IMR-90 (cell line): ENCODE results near the gene CYTH4. TPM values are rescaled to one million over a fixed set of nuclear protein-coding genes. Genes with fewer than 3 reads are reported as not detected.

Experiments used
- ATAC-seq: fragments of 200-7000 bp; cut with Tn5 transposase; 2 replicates; pipeline ENCODE4 v1.9.1; 2020; ENCODE audit warnings: low read depth, mild to moderate bottlenecking, moderate library complexity
- BruUV-seq: library from RNA; stranded (reverse); fragments of 400-500 nt; replicated peaks from 2 replicates; lab custom pipeline; 2021; lab: Mats Ljungman, UMichigan
- CTCF ChIA-PET: fragments of 300-600 bp; formaldehyde crosslinking; extraction: SDS; loops from one replicate; lab custom pipeline; 2021; ENCODE audit warnings: antibody characterized with exemption; lab: Yijun Ruan, JAX
- POLR2A ChIA-PET: fragments of 300-600 bp; sonication (Branson Sonifier 250); formaldehyde crosslinking; loops from one replicate; lab custom pipeline; 2022; ENCODE audit warnings: antibody characterized with exemption; ENCODE audit not compliant: unreplicated experiment; lab: Charles Lee
- DNase-seq: peaks from one replicate; pipeline ENCODE4 v3.0.0; 2013
- H2AFZ ChIP-seq: replicated peaks from 2 replicates; pipeline ENCODE3; 2013; ENCODE audit warnings: low read length, mild to moderate bottlenecking; ENCODE audit not compliant: poor library complexity
- H2AK5ac ChIP-seq: 2 replicates; pipeline ENCODE4 v1.6.1; 2013; ENCODE audit warnings: low read depth, low read length, inconsistent platforms
- H2AK9ac ChIP-seq: replicated peaks from 2 replicates; pipeline ENCODE3; 2013; ENCODE audit warnings: mild to moderate bottlenecking, low read depth, low read length, moderate library complexity; ENCODE audit not compliant: poor library complexity
- H2BK120ac ChIP-seq: 2 replicates; pipeline ENCODE4 v1.6.1; 2013; ENCODE audit warnings: low read depth, low read length, inconsistent platforms
- H2BK15ac ChIP-seq: 3 replicates; pipeline ENCODE4 v1.6.1; 2013; ENCODE audit warnings: low read depth, low read length, inconsistent platforms
- H2BK20ac ChIP-seq: 2 replicates; pipeline ENCODE4 v1.6.1; 2013; ENCODE audit warnings: low read depth, mild to moderate bottlenecking, inconsistent platforms, low read length, moderate library complexity
- H2BK5ac ChIP-seq: 2 replicates; pipeline ENCODE4 v1.6.1; 2013; ENCODE audit warnings: mild to moderate bottlenecking, low read depth, low read length, inconsistent platforms; ENCODE audit not compliant: poor library complexity, severe bottlenecking
- H3K14ac ChIP-seq: replicated peaks from 2 replicates; pipeline ENCODE4 v1.6.1; 2013; ENCODE audit warnings: low read depth, low read length, inconsistent platforms
- H3K18ac ChIP-seq: 2 replicates; pipeline ENCODE4 v1.6.1; 2013; ENCODE audit warnings: low read depth, low read length, control low read depth
- H3K23ac ChIP-seq: 2 replicates; pipeline ENCODE4 v1.6.1; 2013; ENCODE audit warnings: low read depth, low read length, inconsistent platforms
- H3K27ac ChIP-seq: 2 replicates; pipeline ENCODE4 v1.5.1; 2013; ENCODE audit warnings: mild to moderate bottlenecking, control low read depth, low read length; ENCODE audit not compliant: insufficient read depth
- H3K27me3 ChIP-seq: 2 replicates; pipeline ENCODE4 v1.6.1; 2013; ENCODE audit warnings: low read length; ENCODE audit not compliant: control insufficient read depth, insufficient read depth
- H3K36me3 ChIP-seq: 2 replicates; pipeline ENCODE4 v1.6.1; 2013; ENCODE audit warnings: low read length, mixed read lengths; ENCODE audit not compliant: control insufficient read depth, insufficient read depth
- H3K4ac ChIP-seq: 2 replicates; pipeline ENCODE4 v1.6.1; 2013; ENCODE audit warnings: low read depth, low read length, inconsistent platforms
- H3K4me1 ChIP-seq: 2 replicates; pipeline ENCODE4 v1.6.1; 2013; ENCODE audit warnings: low read length, mixed read lengths; ENCODE audit not compliant: control insufficient read depth, insufficient read depth
- H3K4me2 ChIP-seq: 2 replicates; pipeline ENCODE4 v1.6.1; 2013; ENCODE audit warnings: low read depth, mild to moderate bottlenecking, control low read depth, low read length, moderate library complexity
- H3K4me3 ChIP-seq: 2 replicates; pipeline ENCODE4 v1.5.1; 2013; ENCODE audit warnings: low read depth, mild to moderate bottlenecking, control low read depth, low read length, moderate library complexity; ENCODE audit not compliant: insufficient read depth
- H3K56ac ChIP-seq: 2 replicates; pipeline ENCODE4 v1.6.1; 2013; ENCODE audit warnings: low read length, inconsistent platforms; ENCODE audit not compliant: insufficient read depth; ENCODE audit errors: extremely low read depth
- H3K79me1 ChIP-seq, 2 experiments: 2 replicates each; pipeline ENCODE4 v1.6.1; 2013; ENCODE audit warnings: low read length in 2 of 2, inconsistent platforms in 1 of 2, low read depth in 1 of 2
- H3K9ac ChIP-seq: 2 replicates; pipeline ENCODE4 v1.6.1; 2013; ENCODE audit warnings: low read depth, low read length, control low read depth
- H3K9me1 ChIP-seq: 2 replicates; pipeline ENCODE4 v1.6.1; 2013; ENCODE audit warnings: low read length, inconsistent platforms; ENCODE audit not compliant: insufficient read depth
- H3K9me3 ChIP-seq: 2 replicates; pipeline ENCODE4 v1.6.1; 2013; ENCODE audit warnings: low read length; ENCODE audit not compliant: control insufficient read depth, insufficient read depth
- H4K20me1 ChIP-seq: 2 replicates; pipeline ENCODE4 v1.6.1; 2013; ENCODE audit warnings: low read length, inconsistent platforms; ENCODE audit not compliant: insufficient read depth
- H4K5ac ChIP-seq: 2 replicates; pipeline ENCODE4 v1.6.1; 2013; ENCODE audit warnings: mild to moderate bottlenecking, low read depth, low read length, control low read depth
- H4K8ac ChIP-seq, 2 experiments: 2 replicates each; pipeline ENCODE4 v1.6.1; 2013; ENCODE audit warnings: low read depth in 2 of 2, low read length in 2 of 2, control low read depth in 1 of 2, inconsistent platforms in 1 of 2
- H4K91ac ChIP-seq: 2 replicates; pipeline ENCODE4 v1.6.1; 2013; ENCODE audit warnings: low read depth, low read length, inconsistent platforms; ENCODE audit not compliant: insufficient read depth
- CHD1 ChIP-seq: IDR thresholded peaks from 2 replicates; pipeline ENCODE4 v1.6.1; 2012; ENCODE audit warnings: low read depth, low read length, improper control_type of control experiment
- MAFK ChIP-seq: IDR thresholded peaks from 2 replicates; pipeline ENCODE4 v1.6.1; 2012; ENCODE audit warnings: low read depth, low read length, improper control_type of control experiment
- MAZ ChIP-seq: IDR thresholded peaks from 2 replicates; pipeline ENCODE4 v1.6.1; 2012; ENCODE audit warnings: low read depth, mild to moderate bottlenecking, low read length, improper control_type of control experiment, moderate library complexity, borderline replicate concordance
- NFE2L2 ChIP-seq: fragments of 150-350 bp; IDR thresholded peaks from 2 replicates; pipeline ENCODE4 v1.6.1; 2016; ENCODE audit warnings: low read depth, mild to moderate bottlenecking, low read length
- POLR2A ChIP-seq: IDR thresholded peaks from 2 replicates; pipeline ENCODE4 v1.6.1; 2012; ENCODE audit warnings: mild to moderate bottlenecking, low read depth, low read length
- RCOR1 ChIP-seq: IDR thresholded peaks from 2 replicates; pipeline ENCODE4 v1.6.1; 2012; ENCODE audit warnings: mild to moderate bottlenecking, low read length, improper control_type of control experiment; ENCODE audit not compliant: insufficient replicate concordance
- RFX5 ChIP-seq: IDR thresholded peaks from 2 replicates; pipeline ENCODE4 v1.8.0; 2012; ENCODE audit warnings: low read depth, mild to moderate bottlenecking, low read length, moderate library complexity
- SMC3 ChIP-seq: fragments of 150-350 bp; IDR thresholded peaks from 2 replicates; pipeline ENCODE4 v1.6.1; 2016; ENCODE audit warnings: low read depth, mild to moderate bottlenecking, antibody characterized with exemption, low read length, moderate library complexity
- USF2 ChIP-seq: fragments of 150-350 bp; IDR thresholded peaks from 2 replicates; pipeline ENCODE4 v1.6.1; 2017; ENCODE audit warnings: mild to moderate bottlenecking, antibody characterized with exemption, low read length, low read depth
- WGBS, 2 experiments: methylation state at CpG; one replicate each; pipeline versions ENCODE4 v1.1.5 to v1.1.7; 2013; ENCODE audit warnings: missing lambda C conversion rate in 2 of 2; ENCODE audit not compliant: insufficient read length in 1 of 2; ENCODE audit errors: extremely low coverage in 2 of 2; 5-methylcytosine and 5-hydroxymethylcytosine counted together
- dilution Hi-C: fragments of 300-500 bp; cut with HindIII; formaldehyde crosslinking; loops from one replicate; pipeline ENCODE4 v1.14.3; 2018; ENCODE audit warnings: low sequenced_read_pairs; ENCODE audit not compliant: unreplicated experiment
- in situ Hi-C: fragments of 300-500 bp; cut with MboI; formaldehyde crosslinking; loops from 3 replicates; pipeline ENCODE4 v1.14.3; 2019; ENCODE audit warnings: low sequenced_read_pairs, inconsistent platforms, mixed read lengths
- intact Hi-C: fragments of 100-400 bp; cut with micrococcal nuclease; formaldehyde crosslinking; loops from 2 replicates; pipeline ENCODE4 v1.10.0; 2022
- polyA plus RNA-seq, 3 experiments: library from polyadenylated mRNA; depleted of rRNA; stranded (reverse); fragments of >200 nt; gene quantifications; 2 replicates each; pipeline ENCODE4 v1.2.3, GENCODE V29; 2012; ENCODE audit warnings: low replicate concordance in 1 of 3
- total RNA-seq: library from RNA; depleted of rRNA; stranded (reverse); fragments of >200 nt; gene quantifications from 2 replicates; pipeline ENCODE4 v1.2.3, GENCODE V29; 2012
- TF ChIP-seq, protein P1 (sequence below): fragments of 150-350 bp; IDR thresholded peaks from 2 replicates; pipeline ENCODE4 v1.6.1; 2016; ENCODE audit warnings: low read depth, mild to moderate bottlenecking, low read length, moderate library complexity, borderline replicate concordance
- TF ChIP-seq, protein P2 (sequence below): conservative IDR thresholded peaks from 2 replicates; pipeline ENCODE4 v1.5.1; 2012; ENCODE audit warnings: mild to moderate bottlenecking, low read depth, low read length, improper control_type of control experiment

CYTH4 gene
- total and polyA plus RNA-seq, 2 of the 4 experiments (the other 2 are of a cell fraction) = 0.36 to 0.55 TPM

DNA sequence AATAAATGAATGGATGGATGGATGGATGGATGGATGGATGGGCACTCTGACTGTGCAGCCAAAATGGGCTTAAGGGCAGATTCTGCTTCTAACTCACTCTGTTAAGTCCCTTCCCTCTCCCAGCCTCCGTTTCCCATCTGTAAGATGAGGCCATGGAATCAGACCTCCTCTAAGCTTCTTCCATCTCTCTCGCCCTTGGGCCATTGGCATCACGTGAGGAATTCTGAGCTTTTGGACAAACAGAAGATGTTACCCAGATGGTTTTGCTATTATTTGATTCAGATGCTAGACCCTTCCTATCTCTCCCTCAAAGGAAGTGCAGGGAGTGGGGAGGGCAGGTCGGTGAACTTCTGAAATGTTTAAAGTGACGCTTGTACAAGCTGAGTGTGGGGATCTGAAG lies 4.0 kb upstream of the CYTH4 start:
- Histone ChIP-seq H3K18ac (no peak overlapping the region), H3K36me3 (no peaks in the 10 kb centered on the region), H2BK120ac (no peak overlapping the region; the same call in 1 of the 2 replicates), H2BK5ac (no peak overlapping the region), H3K27ac (no peak overlapping the region), H3K4me1 (peaks cover 3% of the 10 kb centered on the region), H2AFZ (no peak overlapping the region), H4K8ac (no peak overlapping the region), H3K23ac (no peak overlapping the region), H3K9me3 (peaks cover 5% of the 10 kb centered on the region), H3K9me1 (peaks cover 14% of the 10 kb centered on the region), H3K56ac (no peak overlapping the region), H3K79me1 (no peaks in the 10 kb centered on the region), H2BK20ac (0 out of 2 replicates have a peak overlapping the region, but pooled peaks have one; percentile 4), H2AK5ac (peak overlapping the region; percentile 72), H2AK9ac (no peak overlapping the region), H3K4ac (no peak overlapping the region), H3K4me2 (no peak overlapping the region), H3K9ac (no peak overlapping the region), H3K4me3 (no peak overlapping the region), H2BK15ac (no peak overlapping the region), H3K14ac (no peak overlapping the region), H3K27me3 (no peaks in the 10 kb centered on the region; the same call in 1 of the 2 replicates), H4K91ac (no peak overlapping the region; the same call in 1 of the 2 replicates), H4K20me1 (no peaks in the 10 kb centered on the region), H4K5ac (no peak overlapping the region)
- dilution Hi-C loops (no loop called here), in situ Hi-C loops (no loop called here), intact Hi-C loops (no loop called here)
- no peak for DNase-seq
- ChIA-PET CTCF (interaction anchor here (1.0 kb wide), 1 partner anchor 9 kb away, joined by 3 read pairs; no protein-coding TSS in a partner anchor), POLR2A (interaction anchor here (0.6 kb wide), 1 partner anchor 313 kb away, joined by 3 read pairs; no protein-coding TSS in a partner anchor)
- TF ChIP-seq RFX5 = no peak
- TF ChIP-seq POLR2A = no peak
- no peak for TF ChIP-seq NFE2L2
- no peak for TF ChIP-seq RCOR1
- no peak for TF ChIP-seq MAFK
- TF ChIP-seq USF2 = no peak
- TF ChIP-seq, protein P1, sequence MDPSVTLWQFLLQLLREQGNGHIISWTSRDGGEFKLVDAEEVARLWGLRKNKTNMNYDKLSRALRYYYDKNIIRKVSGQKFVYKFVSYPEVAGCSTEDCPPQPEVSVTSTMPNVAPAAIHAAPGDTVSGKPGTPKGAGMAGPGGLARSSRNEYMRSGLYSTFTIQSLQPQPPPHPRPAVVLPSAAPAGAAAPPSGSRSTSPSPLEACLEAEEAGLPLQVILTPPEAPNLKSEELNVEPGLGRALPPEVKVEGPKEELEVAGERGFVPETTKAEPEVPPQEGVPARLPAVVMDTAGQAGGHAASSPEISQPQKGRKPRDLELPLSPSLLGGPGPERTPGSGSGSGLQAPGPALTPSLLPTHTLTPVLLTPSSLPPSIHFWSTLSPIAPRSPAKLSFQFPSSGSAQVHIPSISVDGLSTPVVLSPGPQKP = no peak
- TF ChIP-seq, protein P2, sequence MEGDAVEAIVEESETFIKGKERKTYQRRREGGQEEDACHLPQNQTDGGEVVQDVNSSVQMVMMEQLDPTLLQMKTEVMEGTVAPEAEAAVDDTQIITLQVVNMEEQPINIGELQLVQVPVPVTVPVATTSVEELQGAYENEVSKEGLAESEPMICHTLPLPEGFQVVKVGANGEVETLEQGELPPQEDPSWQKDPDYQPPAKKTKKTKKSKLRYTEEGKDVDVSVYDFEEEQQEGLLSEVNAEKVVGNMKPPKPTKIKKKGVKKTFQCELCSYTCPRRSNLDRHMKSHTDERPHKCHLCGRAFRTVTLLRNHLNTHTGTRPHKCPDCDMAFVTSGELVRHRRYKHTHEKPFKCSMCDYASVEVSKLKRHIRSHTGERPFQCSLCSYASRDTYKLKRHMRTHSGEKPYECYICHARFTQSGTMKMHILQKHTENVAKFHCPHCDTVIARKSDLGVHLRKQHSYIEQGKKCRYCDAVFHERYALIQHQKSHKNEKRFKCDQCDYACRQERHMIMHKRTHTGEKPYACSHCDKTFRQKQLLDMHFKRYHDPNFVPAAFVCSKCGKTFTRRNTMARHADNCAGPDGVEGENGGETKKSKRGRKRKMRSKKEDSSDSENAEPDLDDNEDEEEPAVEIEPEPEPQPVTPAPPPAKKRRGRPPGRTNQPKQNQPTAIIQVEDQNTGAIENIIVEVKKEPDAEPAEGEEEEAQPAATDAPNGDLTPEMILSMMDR = no peak
- no peak for TF ChIP-seq SMC3
- TF ChIP-seq MAZ = no peak
- TF ChIP-seq CHD1 = no peak
- no CpG with 5 or more reads among the region's 5 CpGs for WGBS, 2 experiments
- no TSS peak for BruUV-seq
- no peak for ATAC-seq
